ENCODE results near the gene SZRD1. TPM values are rescaled to one million over a fixed set of nuclear protein-coding genes. Genes with fewer than 3 reads are reported as not detected.

The SZRD1 gene
- total and polyA plus RNA-seq, 4 donors, result 29.3 to 114 (median 89.3) TPM

DNA sequence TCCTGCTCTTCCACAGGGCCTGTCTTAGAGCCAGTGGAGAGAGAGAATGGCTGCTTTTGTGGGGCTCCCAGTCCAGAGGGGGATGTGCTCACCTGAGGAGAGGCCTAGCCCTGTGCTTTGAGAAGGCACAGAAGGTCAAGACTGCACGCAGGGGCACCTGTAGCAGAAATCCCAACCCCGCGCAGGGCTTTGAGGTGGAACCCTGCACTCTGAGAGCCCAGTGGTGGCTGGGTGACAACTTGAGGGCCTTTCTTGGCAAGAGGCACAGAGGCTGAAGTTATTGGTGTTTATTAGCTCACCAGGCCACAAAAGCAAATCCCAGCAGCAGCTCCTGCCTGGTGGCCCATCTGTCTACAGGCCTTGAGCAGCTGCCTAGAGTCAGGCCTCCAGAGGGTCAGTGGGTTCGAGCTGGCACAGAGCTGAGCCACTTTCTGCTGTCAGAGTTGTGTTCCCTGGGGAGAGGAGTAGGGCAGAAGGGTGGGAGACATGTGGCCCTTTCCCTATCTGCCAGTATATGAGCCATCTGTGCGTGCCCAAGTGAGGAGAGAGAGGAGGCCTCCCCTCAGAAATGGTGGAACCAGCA, 31.4 kb downstream of the SZRD1 start:
- TF ChIP-seq, protein P1, sequence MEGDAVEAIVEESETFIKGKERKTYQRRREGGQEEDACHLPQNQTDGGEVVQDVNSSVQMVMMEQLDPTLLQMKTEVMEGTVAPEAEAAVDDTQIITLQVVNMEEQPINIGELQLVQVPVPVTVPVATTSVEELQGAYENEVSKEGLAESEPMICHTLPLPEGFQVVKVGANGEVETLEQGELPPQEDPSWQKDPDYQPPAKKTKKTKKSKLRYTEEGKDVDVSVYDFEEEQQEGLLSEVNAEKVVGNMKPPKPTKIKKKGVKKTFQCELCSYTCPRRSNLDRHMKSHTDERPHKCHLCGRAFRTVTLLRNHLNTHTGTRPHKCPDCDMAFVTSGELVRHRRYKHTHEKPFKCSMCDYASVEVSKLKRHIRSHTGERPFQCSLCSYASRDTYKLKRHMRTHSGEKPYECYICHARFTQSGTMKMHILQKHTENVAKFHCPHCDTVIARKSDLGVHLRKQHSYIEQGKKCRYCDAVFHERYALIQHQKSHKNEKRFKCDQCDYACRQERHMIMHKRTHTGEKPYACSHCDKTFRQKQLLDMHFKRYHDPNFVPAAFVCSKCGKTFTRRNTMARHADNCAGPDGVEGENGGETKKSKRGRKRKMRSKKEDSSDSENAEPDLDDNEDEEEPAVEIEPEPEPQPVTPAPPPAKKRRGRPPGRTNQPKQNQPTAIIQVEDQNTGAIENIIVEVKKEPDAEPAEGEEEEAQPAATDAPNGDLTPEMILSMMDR (IDR thresholded peaks at IDR 0.05; ENCODE audit: control extremely low read depth, extremely low read depth), result no peak
- Histone ChIP-seq H3K4me1 (ENCODE audit: control insufficient read depth in 5 of 5, insufficient read depth in 5 of 5, low read length in 5 of 5) (peaks cover 0 to 9% (median 0%) of the 10 kb centered on the region in 5 donors), H3K27ac (ENCODE audit: low read depth in 1 of 2, low read length in 1 of 2) (no peak overlapping the region), H3K9ac (ENCODE audit: insufficient read depth in 1 of 2, low read length in 2 of 2) (no peak overlapping the region), H3K4me3 (no peak overlapping the region), H3K36me3 (ENCODE audit: control insufficient read depth in 4 of 4, insufficient read depth in 4 of 4, low read length in 4 of 4) (peaks cover 0 to 40% (median 11%) of the 10 kb centered on the region in 4 donors), H3K9me3 (ENCODE audit: control insufficient read depth in 4 of 4, insufficient read depth in 3 of 4, low read length in 3 of 4) (peaks cover 0 to 2% (median 0%) of the 10 kb centered on the region in 4 donors), H3K27me3 (ENCODE audit: control insufficient read depth in 3 of 3, insufficient read depth in 3 of 3, low read length in 2 of 3) (no peaks in the 10 kb centered on the region)
- DNase-seq, result no peak
- WGBS, 2 donors, result 96 to 97% methylated on average over 5 of the region's 5 CpGs
- no peak for ATAC-seq (ENCODE audit: insufficient read depth, low FRiP score)

- H3K36me3 ChIP-seq (ENCODE audit: control insufficient read depth in 4 of 4, insufficient read depth in 4 of 4, low read length in 4 of 4), result peaks cover 0 to 12% (median 0%) of the 10 kb centered on the region in 4 donors
- H3K27me3 ChIP-seq (ENCODE audit: control insufficient read depth in 3 of 3, insufficient read depth in 3 of 3, low read length in 2 of 3), result no peaks in the 10 kb centered on the region
- TF ChIP-seq, protein P1 (IDR thresholded peaks at IDR 0.05; ENCODE audit: control extremely low read depth, extremely low read depth), result no peak
- 78 to 86% methylated on average over 10 of the region's 10 CpGs for WGBS, 2 donors
- H3K27ac ChIP-seq (ENCODE audit: low read depth in 1 of 2, low read length in 1 of 2), result no peak overlapping the region
- no peak overlapping the region for H3K4me3 ChIP-seq
- H3K9me3 ChIP-seq (ENCODE audit: control insufficient read depth in 4 of 4, insufficient read depth in 3 of 4, low read length in 3 of 4), result peaks cover 0 to 2% (median 0%) of the 10 kb centered on the region in 4 donors
- H3K4me1 ChIP-seq (ENCODE audit: control insufficient read depth in 5 of 5, insufficient read depth in 5 of 5, low read length in 5 of 5), result no peaks in the 10 kb centered on the region
- DNase-seq (no peak), ATAC-seq (ENCODE audit: insufficient read depth, low FRiP score) (no peak)
- H3K9ac ChIP-seq (ENCODE audit: insufficient read depth in 1 of 2, low read length in 2 of 2), result no peak overlapping the region
Measured at GRCh38 chr1:16402742-16403141, 35.7 kb downstream of the SZRD1 start.

GRCh38 chr1:16405441-16405840, 38.4 kb downstream of the SZRD1 start:
- Histone ChIP-seq H3K27ac (ENCODE audit: low read depth in 1 of 2, low read length in 1 of 2) (no peak overlapping the region), H3K4me3 (no peak overlapping the region), H3K9me3 (ENCODE audit: control insufficient read depth in 4 of 4, insufficient read depth in 3 of 4, low read length in 3 of 4) (no peaks in the 10 kb centered on the region), H3K36me3 (ENCODE audit: control insufficient read depth in 4 of 4, insufficient read depth in 4 of 4, low read length in 4 of 4) (no peaks in the 10 kb centered on the region), H3K27me3 (ENCODE audit: control insufficient read depth in 3 of 3, insufficient read depth in 3 of 3, low read length in 2 of 3) (no peaks in the 10 kb centered on the region), H3K4me1 (ENCODE audit: control insufficient read depth in 5 of 5, insufficient read depth in 5 of 5, low read length in 5 of 5) (no peaks in the 10 kb centered on the region), H3K9ac (ENCODE audit: insufficient read depth in 1 of 2, low read length in 2 of 2) (no peak overlapping the region)
- no peak for DNase-seq
- TF ChIP-seq, protein P1 (IDR thresholded peaks at IDR 0.05; ENCODE audit: control extremely low read depth, extremely low read depth), result no peak
- no peak for ATAC-seq (ENCODE audit: insufficient read depth, low FRiP score)
- whole genome bisulfite sequencing, 2 donors, result 83 to 87% methylated on average over 5 of the region's 5 CpGs

GRCh38 chr1:16406868-16407267, 39.8 kb downstream of the SZRD1 start:
- H3K4me1 ChIP-seq (ENCODE audit: control insufficient read depth in 5 of 5, insufficient read depth in 5 of 5, low read length in 5 of 5), result no peaks in the 10 kb centered on the region
- 89 to 90% methylated on average over 9 of the region's 9 CpGs for WGBS, 2 donors
- no peak for ATAC-seq (ENCODE audit: insufficient read depth, low FRiP score)

More at GRCh38 chr1:16406868-16407267, 39.8 kb downstream of the SZRD1 start:
- DNase-seq, result no peak
- Histone ChIP-seq H3K36me3 (ENCODE audit: control insufficient read depth in 4 of 4, insufficient read depth in 4 of 4, low read length in 4 of 4) (no peaks in the 10 kb centered on the region), H3K9me3 (ENCODE audit: control insufficient read depth in 4 of 4, insufficient read depth in 3 of 4, low read length in 3 of 4) (no peaks in the 10 kb centered on the region), H3K27me3 (ENCODE audit: control insufficient read depth in 3 of 3, insufficient read depth in 3 of 3, low read length in 2 of 3) (no peaks in the 10 kb centered on the region), H3K9ac (ENCODE audit: insufficient read depth in 1 of 2, low read length in 2 of 2) (no peak overlapping the region), H3K27ac (ENCODE audit: low read depth in 1 of 2, low read length in 1 of 2) (no peak overlapping the region), H3K4me3 (no peak overlapping the region)
- TF ChIP-seq, protein P1 (IDR thresholded peaks at IDR 0.05; ENCODE audit: control extremely low read depth, extremely low read depth), result no peak

Data from lung (tissue), 12 donors.